Stimulated activated CD8-positive, alpha-beta memory T cell treated with anti-CD3 and anti-CD28 coated beads, Interleukin-15, amount 100 ng/mL, for 48 hours (primary cell): Measurements from ENCODE around the gene ZFP91.

Source experiments
- DNase-seq, 2 donors: peaks; one replicate each; pipeline ENCODE4 v3.0.0-alpha.2; 2020; ENCODE audit warnings: low read depth in 2 of 2

The ZFP91 gene

GRCh38 chr11:58629857-58630256, 51.0 kb downstream of the ZFP91 start:
- DNase-seq: no peak

GRCh38 chr11:58631378-58631777, 52.5 kb downstream of the ZFP91 start:
- no peak for DNase-seq

GRCh38 chr11:58632510-58632909, 53.6 kb downstream of the ZFP91 start:
- no peak for DNase-seq

GRCh38 chr11:58636587-58636986, 57.7 kb downstream of the ZFP91 start:
- no peak for DNase-seq

- DNase-seq: no peak
These were observed 58.5 kb downstream of the ZFP91 start for GRCh38 chr11:58637371-58637770.

GRCh38 chr11:58639103-58639502, 60.2 kb downstream of the ZFP91 start:
- DNase-seq: no peak

- DNase-seq: no peak
These were observed 60.8 kb downstream of the ZFP91 start for GRCh38 chr11:58639669-58640068.

- DNase-seq: no peak
These were observed 61.6 kb downstream of the ZFP91 start for GRCh38 chr11:58640386-58641023.

GRCh38 chr11:58641341-58641740, 62.5 kb downstream of the ZFP91 start:
- DNase-seq: no peak

- no peak for DNase-seq
These were observed 63.1 kb downstream of the ZFP91 start for GRCh38 chr11:58641803-58642581.

- no peak for DNase-seq
These were observed 67.0 kb downstream of the ZFP91 start for GRCh38 chr11:58645854-58646253.

- no peak for DNase-seq
These were observed 68.4 kb downstream of the ZFP91 start for GRCh38 chr11:58647141-58647699.

GRCh38 chr11:58647866-58648265, 69.0 kb downstream of the ZFP91 start:
- DNase-seq: no peak

- no peak for DNase-seq
These were observed 70.8 kb downstream of the ZFP91 start for GRCh38 chr11:58649623-58650022.

GRCh38 chr11:58650496-58650895, 71.6 kb downstream of the ZFP91 start:
- no peak for DNase-seq

GRCh38 chr11:58652726-58653280, 73.9 kb downstream of the ZFP91 start:
- DNase-seq: no peak

GRCh38 chr11:58654079-58654907, 75.4 kb downstream of the ZFP91 start:
- peak; percentile 56 to 63 for DNase-seq

- DNase-seq: no peak
These were observed 76.0 kb downstream of the ZFP91 start for GRCh38 chr11:58654908-58655296.

GRCh38 chr11:58656348-58656747, 77.5 kb downstream of the ZFP91 start:
- DNase-seq: no peak

GRCh38 chr11:58658623-58659022, 79.8 kb downstream of the ZFP91 start:
- no peak for DNase-seq

- DNase-seq: no peak
These were observed 80.5 kb downstream of the ZFP91 start for GRCh38 chr11:58659404-58659803.
